C1 segment of cervical spinal cord (tissue), 14 donors: Measurements from ENCODE around the gene ZNF397.

Source experiments
- DNase-seq, 14 donors: peaks; one replicate each; lab custom pipeline; 2025; lab: John Stamatoyannopoulos, UW

Gene ZNF397

DNA sequence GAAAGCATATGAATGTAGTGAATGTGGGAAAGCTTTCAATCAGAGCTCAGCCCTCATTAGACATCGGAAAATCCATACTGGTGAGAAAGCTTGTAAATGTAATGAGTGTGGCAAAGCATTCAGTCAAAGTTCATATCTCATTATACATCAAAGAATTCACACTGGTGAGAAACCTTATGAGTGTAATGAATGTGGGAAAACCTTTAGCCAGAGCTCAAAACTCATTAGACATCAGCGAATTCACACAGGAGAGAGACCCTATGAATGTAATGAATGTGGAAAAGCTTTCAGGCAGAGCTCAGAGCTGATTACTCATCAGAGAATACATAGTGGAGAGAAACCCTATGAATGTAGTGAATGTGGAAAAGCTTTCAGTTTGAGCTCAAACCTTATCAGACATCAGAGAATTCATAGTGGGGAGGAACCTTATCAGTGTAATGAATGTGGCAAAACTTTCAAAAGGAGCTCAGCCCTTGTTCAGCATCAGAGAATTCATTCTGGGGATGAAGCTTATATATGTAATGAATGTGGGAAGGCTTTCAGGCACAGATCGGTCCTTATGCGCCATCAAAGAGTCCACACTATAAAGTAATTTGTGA, 5.0 kb downstream of the ZNF397 start:
- no peak for DNase-seq

- no peak for DNase-seq
Measured at GRCh38 chr18:35246831-35247230, 6.0 kb downstream of the ZNF397 start.

- no peak for DNase-seq
Measured at GRCh38 chr18:35247412-35248249, 6.8 kb downstream of the ZNF397 start.

- no peak for DNase-seq
Measured at GRCh38 chr18:35248429-35248828, 7.6 kb downstream of the ZNF397 start.

GRCh38 chr18:35252466-35252865, 11.6 kb downstream of the ZNF397 start:
- no peak for DNase-seq

GRCh38 chr18:35253655-35254287, 12.9 kb downstream of the ZNF397 start:
- DNase-seq = no peak

DNA sequence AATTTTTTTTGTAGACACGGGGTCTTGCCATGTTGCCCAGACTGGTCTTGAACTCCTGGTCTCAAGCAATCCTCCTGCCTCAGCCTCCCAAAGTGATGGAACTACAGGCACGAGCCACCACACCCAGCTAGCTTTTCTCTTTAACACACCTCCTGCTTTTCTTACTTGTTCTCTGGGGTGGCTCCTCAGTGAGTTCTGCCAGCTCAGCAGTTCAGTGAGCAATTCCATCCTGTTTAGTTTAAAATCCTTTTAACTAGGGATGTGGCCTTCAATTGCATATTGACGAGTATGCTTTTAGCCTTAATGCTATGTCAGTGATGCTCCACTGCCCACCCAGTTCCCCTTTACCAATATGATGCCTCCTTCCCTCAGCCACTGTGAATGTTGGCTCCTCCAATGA, 16.1 kb downstream of the ZNF397 start:
- DNase-seq = no peak

GRCh38 chr18:35264409-35264808, 23.6 kb downstream of the ZNF397 start:
- DNase-seq = no peak

GRCh38 chr18:35267161-35267651, 26.4 kb downstream of the ZNF397 start:
- DNase-seq = peak in 12 of 14 donors; percentile 46 to 83 (median 72)

GRCh38 chr18:35267809-35268208, 27.0 kb downstream of the ZNF397 start:
- peak in 2 of 14 donors; percentile 25 to 30 for DNase-seq

GRCh38 chr18:35268821-35269220, 28.0 kb downstream of the ZNF397 start:
- DNase-seq = no peak

GRCh38 chr18:35271656-35272055, 30.8 kb downstream of the ZNF397 start:
- no peak for DNase-seq

- DNase-seq = no peak
Measured at GRCh38 chr18:35276267-35276666, 35.4 kb downstream of the ZNF397 start.

DNA sequence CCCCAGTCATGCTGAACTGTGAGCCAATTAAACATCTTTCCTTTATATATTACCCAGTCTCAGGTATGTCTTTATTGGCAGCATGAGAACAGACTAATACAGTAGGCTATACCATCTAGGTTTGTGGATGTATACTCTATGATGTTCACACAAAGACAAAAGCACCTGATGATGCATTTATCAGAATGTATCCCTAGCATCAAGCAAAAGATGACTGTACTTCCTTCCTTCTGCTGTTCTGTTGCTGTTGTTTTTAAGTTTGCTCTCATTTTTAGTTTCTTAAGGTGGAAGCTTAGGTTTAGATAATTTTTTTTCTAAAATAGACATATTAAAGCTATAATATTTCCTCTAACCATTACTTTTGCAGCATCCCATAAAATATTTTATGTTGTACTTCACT, 36.8 kb downstream of the ZNF397 start:
- DNase-seq = no peak

GRCh38 chr18:35278085-35278484, 37.3 kb downstream of the ZNF397 start:
- no peak for DNase-seq

DNA sequence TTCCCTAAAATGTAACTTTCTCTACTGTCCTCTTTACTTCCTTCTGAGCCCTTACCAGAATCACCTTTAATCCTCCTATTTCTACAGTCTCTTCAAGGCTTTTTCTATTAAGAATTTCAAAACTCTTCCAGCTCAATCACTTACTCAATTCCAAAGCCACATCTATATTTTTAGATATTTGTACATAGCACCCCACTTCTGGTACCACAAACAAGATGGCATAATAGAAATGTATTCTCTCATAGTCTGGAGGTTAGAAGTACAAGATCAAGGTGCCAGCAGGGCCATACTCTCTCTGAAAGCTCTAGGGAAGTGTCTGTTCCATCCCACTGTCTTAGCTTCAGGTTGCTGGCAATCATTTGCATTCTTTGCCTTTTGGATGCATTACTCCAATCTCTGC, 38.1 kb downstream of the ZNF397 start:
- no peak for DNase-seq

- no peak for DNase-seq
Measured at GRCh38 chr18:35282353-35282752, 41.5 kb downstream of the ZNF397 start.

DNA sequence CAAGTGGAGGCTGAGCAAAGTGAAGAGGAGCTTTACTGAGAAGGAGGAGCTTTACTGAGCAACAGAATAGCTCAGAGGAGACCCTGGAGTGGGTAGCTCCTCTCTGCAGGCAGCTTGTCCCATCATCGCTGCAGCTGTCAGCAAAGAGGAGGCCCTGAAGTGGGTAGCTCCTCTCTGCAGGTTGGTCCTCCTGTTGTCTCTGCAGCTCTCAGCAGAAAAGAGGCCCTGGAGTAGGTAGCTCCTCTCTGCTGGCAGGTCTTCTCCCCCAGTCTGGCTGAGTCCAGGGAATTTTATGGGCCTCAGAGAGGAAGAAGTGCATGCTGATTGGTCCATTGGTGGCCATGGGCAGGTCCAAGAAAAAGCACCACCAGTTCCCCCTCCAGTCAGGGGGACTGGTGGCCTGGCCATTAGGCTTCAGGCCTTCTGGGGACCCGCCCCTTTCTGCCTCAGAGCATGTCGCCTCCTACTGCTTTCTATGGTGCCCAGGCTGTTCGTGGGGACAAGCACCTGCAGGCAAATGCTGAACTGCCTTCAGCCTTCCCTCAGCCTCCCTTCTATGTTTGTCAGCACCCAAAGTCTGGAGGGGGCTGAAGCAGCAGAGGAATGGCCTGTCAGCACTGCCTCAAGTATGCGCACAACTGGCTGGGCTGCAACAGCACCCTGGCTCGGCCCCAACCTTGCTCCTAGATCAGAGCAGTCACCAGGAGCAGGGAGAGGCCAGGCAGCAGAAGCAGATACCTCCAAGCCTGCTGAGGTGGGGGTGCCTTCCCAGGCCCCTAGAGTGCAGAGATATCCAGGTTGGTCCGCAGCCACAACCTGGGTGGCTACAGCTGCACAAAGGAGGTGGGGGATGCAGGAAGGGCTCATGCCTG, 43.3 kb downstream of the ZNF397 start:
- DNase-seq = no peak

GRCh38 chr18:35284841-35285240, 44.0 kb downstream of the ZNF397 start:
- peak in 3 of 14 donors; percentile 5 to 89 (median 12) for DNase-seq

DNA sequence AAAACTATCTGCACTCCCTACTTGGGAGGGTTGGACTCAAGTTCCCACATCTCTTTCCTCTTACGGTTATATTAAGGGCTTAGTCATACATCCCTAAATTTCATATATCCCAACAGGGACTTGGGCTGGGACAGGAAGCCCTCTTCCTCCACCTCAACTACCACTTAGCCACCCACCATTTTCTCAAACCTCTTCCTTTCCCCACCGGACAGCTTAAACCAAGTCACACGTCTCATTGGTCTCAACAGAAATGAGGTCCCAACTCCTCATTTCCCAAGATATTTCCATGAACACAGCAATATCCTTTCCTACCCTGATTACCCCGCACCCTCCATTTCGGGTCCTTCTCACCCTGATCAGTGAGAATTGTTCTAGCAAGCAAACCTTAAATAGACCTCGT, 48.5 kb downstream of the ZNF397 start:
- DNase-seq = peak in 2 of 14 donors; percentile 16 to 39

DNA sequence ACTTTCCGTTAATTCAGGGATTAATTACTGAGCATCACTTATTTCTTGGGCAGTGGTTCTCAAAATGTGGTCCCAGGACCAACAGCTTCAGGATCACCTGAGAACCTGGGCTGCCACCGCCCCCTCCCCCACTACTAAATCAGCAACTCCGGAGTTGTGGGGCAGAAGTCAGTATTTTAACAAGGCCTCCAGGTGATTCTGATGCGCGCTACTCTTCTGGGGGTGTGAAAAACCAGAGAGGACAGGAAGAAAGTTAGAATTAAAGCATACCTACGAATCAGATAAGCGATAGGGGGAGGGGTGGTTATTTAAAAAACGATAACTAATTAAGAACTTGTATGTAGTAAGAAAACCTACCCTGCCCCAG, 48.9 kb downstream of the ZNF397 start:
- DNase-seq = peak in 2 of 14 donors; percentile 41 to 61
